Fibroblast of lung (primary cell): ENCODE results near the gene IGFN1.

Source experiments
- CTCF ChIP-seq, 2 donors: IDR thresholded peaks in 1 of 2; conservative IDR thresholded peaks in 1 of 2; 1 replicate in 1 of 2; 2 replicates in 1 of 2; pipeline ENCODE4 v1.5.1; 2011 to 2012; ENCODE audit warnings: low read length in 2 of 2, control low read depth in 1 of 2, inconsistent platforms in 1 of 2, low read depth in 1 of 2, mild to moderate bottlenecking in 1 of 2
- EZH2 ChIP-seq: IDR thresholded peaks from 2 replicates; pipeline ENCODE4 v1.5.1; 2012; ENCODE audit warnings: low read length, control low read depth, mild to moderate bottlenecking; ENCODE audit errors: missing control alignments

- TF ChIP-seq CTCF (conservative IDR thresholded peaks at IDR 0.05 in 1 of 2, IDR thresholded peaks at IDR 0.05 in 1 of 2; ENCODE audit: low read depth in 1 of 2, low read length in 2 of 2), result no peak
- TF ChIP-seq EZH2, result no peak
These were observed 43.8 kb upstream of the IGFN1 start for GRCh38 chr1:201146626-201147390.
